ENCODE results near the gene TPPP3.

TPPP3 gene

GRCh38 chr16:67393111-67393787, at the start of gene TPPP3:
Gene TPPP3 (minus strand): TSS chr16:67393498. CDS start chr16:67391111, 2,387 bp downstream.
- H3K36me3 ChIP-seq (ENCODE audit: insufficient read depth, low read depth, low read length): no peaks in the 10 kb centered on the region
- no peak within 1 kb of the TSS for H3K9ac ChIP-seq (ENCODE audit: low read depth, low read length)
- peaks cover 70% of the 10 kb centered on the region for H3K27me3 ChIP-seq (ENCODE audit: insufficient read depth, low read length)
- H3K4me3 ChIP-seq (ENCODE audit: low read length): peak within 1 kb of the TSS; percentile 57; the same call in 1 of the 2 replicates
- no peak within 1 kb of the TSS for H3K27ac ChIP-seq (ENCODE audit: low read length)
- H3K4me1 ChIP-seq (ENCODE audit: insufficient read depth, low read length): peaks cover 8% of the 10 kb centered on the region; the same call in 1 of the 2 replicates
- H3K9me3 ChIP-seq (ENCODE audit: insufficient read depth, low read depth, low read length): no peaks in the 10 kb centered on the region

- no peaks in the 10 kb centered on the region for H3K27me3 ChIP-seq (ENCODE audit: insufficient read depth, low read length)
- H3K27ac ChIP-seq (ENCODE audit: low read length): no peak overlapping the region
- no peaks in the 10 kb centered on the region for H3K4me1 ChIP-seq (ENCODE audit: insufficient read depth, low read length)
- H3K4me3 ChIP-seq (ENCODE audit: low read length): no peak overlapping the region
- H3K9ac ChIP-seq (ENCODE audit: low read depth, low read length): no peak overlapping the region
- no peaks in the 10 kb centered on the region for H3K9me3 ChIP-seq (ENCODE audit: insufficient read depth, low read depth, low read length)
- peaks cover 10% of the 10 kb centered on the region for H3K36me3 ChIP-seq (ENCODE audit: insufficient read depth, low read depth, low read length)
Measured at GRCh38 chr16:67442581-67443255, 49.4 kb upstream of the TPPP3 start.

- no peaks in the 10 kb centered on the region for H3K4me1 ChIP-seq (ENCODE audit: insufficient read depth, low read length)
- no peak overlapping the region for H3K9ac ChIP-seq (ENCODE audit: low read depth, low read length)
- H3K9me3 ChIP-seq (ENCODE audit: insufficient read depth, low read depth, low read length): no peaks in the 10 kb centered on the region
- no peak overlapping the region for H3K27ac ChIP-seq (ENCODE audit: low read length)
- no peaks in the 10 kb centered on the region for H3K27me3 ChIP-seq (ENCODE audit: insufficient read depth, low read length)
- H3K36me3 ChIP-seq (ENCODE audit: insufficient read depth, low read depth, low read length): peaks cover 18% of the 10 kb centered on the region
- no peak overlapping the region for H3K4me3 ChIP-seq (ENCODE audit: low read length)
Measured at GRCh38 chr16:67441907-67442306, 48.6 kb upstream of the TPPP3 start.

GRCh38 chr16:67441271-67441753, 48.0 kb upstream of the TPPP3 start:
- no peaks in the 10 kb centered on the region for H3K4me1 ChIP-seq (ENCODE audit: insufficient read depth, low read length)

GRCh38 chr16:67438824-67439393, 45.6 kb upstream of the TPPP3 start:
- H3K4me1 ChIP-seq (ENCODE audit: insufficient read depth, low read length): no peaks in the 10 kb centered on the region
- H3K9me3 ChIP-seq (ENCODE audit: insufficient read depth, low read depth, low read length): no peaks in the 10 kb centered on the region
- H3K27me3 ChIP-seq (ENCODE audit: insufficient read depth, low read length): no peaks in the 10 kb centered on the region
- no peak overlapping the region for H3K27ac ChIP-seq (ENCODE audit: low read length)
- no peak overlapping the region for H3K4me3 ChIP-seq (ENCODE audit: low read length)
- peaks cover 20% of the 10 kb centered on the region for H3K36me3 ChIP-seq (ENCODE audit: insufficient read depth, low read depth, low read length)
- no peak overlapping the region for H3K9ac ChIP-seq (ENCODE audit: low read depth, low read length)

More at GRCh38 chr16:67441271-67441753, 48.0 kb upstream of the TPPP3 start:
- Histone ChIP-seq H3K4me3 (ENCODE audit: low read length) (no peak overlapping the region), H3K27ac (ENCODE audit: low read length) (no peak overlapping the region), H3K9me3 (ENCODE audit: insufficient read depth, low read depth, low read length) (no peaks in the 10 kb centered on the region), H3K9ac (ENCODE audit: low read depth, low read length) (no peak overlapping the region), H3K27me3 (ENCODE audit: insufficient read depth, low read length) (no peaks in the 10 kb centered on the region), H3K36me3 (ENCODE audit: insufficient read depth, low read depth, low read length) (peaks cover 20% of the 10 kb centered on the region)

GRCh38 chr16:67438098-67438791, 44.9 kb upstream of the TPPP3 start:
- Histone ChIP-seq H3K27ac (ENCODE audit: low read length) (no peak overlapping the region), H3K9ac (ENCODE audit: low read depth, low read length) (no peak overlapping the region), H3K9me3 (ENCODE audit: insufficient read depth, low read depth, low read length) (no peaks in the 10 kb centered on the region), H3K27me3 (ENCODE audit: insufficient read depth, low read length) (no peaks in the 10 kb centered on the region), H3K4me1 (ENCODE audit: insufficient read depth, low read length) (peaks cover 3% of the 10 kb centered on the region; the same call in 1 of the 2 replicates), H3K4me3 (ENCODE audit: low read length) (no peak overlapping the region), H3K36me3 (ENCODE audit: insufficient read depth, low read depth, low read length) (peaks cover 20% of the 10 kb centered on the region)

GRCh38 chr16:67437513-67437912, 44.2 kb upstream of the TPPP3 start:
- Histone ChIP-seq H3K9ac (ENCODE audit: low read depth, low read length) (no peak overlapping the region), H3K27me3 (ENCODE audit: insufficient read depth, low read length) (no peaks in the 10 kb centered on the region), H3K36me3 (ENCODE audit: insufficient read depth, low read depth, low read length) (peaks cover 20% of the 10 kb centered on the region), H3K27ac (ENCODE audit: low read length) (no peak overlapping the region), H3K4me3 (ENCODE audit: low read length) (no peak overlapping the region), H3K9me3 (ENCODE audit: insufficient read depth, low read depth, low read length) (no peaks in the 10 kb centered on the region), H3K4me1 (ENCODE audit: insufficient read depth, low read length) (peaks cover 10% of the 10 kb centered on the region; the same call in 1 of the 2 replicates)

GRCh38 chr16:67436640-67437193, 43.4 kb upstream of the TPPP3 start:
- Histone ChIP-seq H3K27me3 (ENCODE audit: insufficient read depth, low read length) (0 out of 2 replicates have a peak, but pooled peaks cover 2% of the 10 kb centered on the region), H3K4me1 (ENCODE audit: insufficient read depth, low read length) (peaks cover 13% of the 10 kb centered on the region; the same call in 1 of the 2 replicates), H3K36me3 (ENCODE audit: insufficient read depth, low read depth, low read length) (peaks cover 20% of the 10 kb centered on the region), H3K4me3 (ENCODE audit: low read length) (no peak overlapping the region), H3K9ac (ENCODE audit: low read depth, low read length) (no peak overlapping the region), H3K27ac (ENCODE audit: low read length) (no peak overlapping the region), H3K9me3 (ENCODE audit: insufficient read depth, low read depth, low read length) (no peaks in the 10 kb centered on the region)

- Histone ChIP-seq H3K9me3 (ENCODE audit: insufficient read depth, low read depth, low read length) (no peaks in the 10 kb centered on the region), H3K4me3 (ENCODE audit: low read length) (no peak overlapping the region), H3K27ac (ENCODE audit: low read length) (no peak overlapping the region), H3K4me1 (ENCODE audit: insufficient read depth, low read length) (peaks cover 13% of the 10 kb centered on the region; the same call in 1 of the 2 replicates), H3K9ac (ENCODE audit: low read depth, low read length) (no peak overlapping the region), H3K27me3 (ENCODE audit: insufficient read depth, low read length) (peaks cover 6% of the 10 kb centered on the region; the same call in 1 of the 2 replicates), H3K36me3 (ENCODE audit: insufficient read depth, low read depth, low read length) (peaks cover 20% of the 10 kb centered on the region)
Measured at GRCh38 chr16:67435758-67436164, 42.5 kb upstream of the TPPP3 start.

GRCh38 chr16:67433131-67433719, 39.9 kb upstream of the TPPP3 start:
- H3K27me3 ChIP-seq (ENCODE audit: insufficient read depth, low read length): peaks cover 30% of the 10 kb centered on the region
- H3K4me1 ChIP-seq (ENCODE audit: insufficient read depth, low read length): peaks cover 19% of the 10 kb centered on the region; the same call in 1 of the 2 replicates
- H3K27ac ChIP-seq (ENCODE audit: low read length): no peak overlapping the region
- peak overlapping the region; percentile 89; the same call in 1 of the 2 replicates for H3K4me3 ChIP-seq (ENCODE audit: low read length)
- H3K9me3 ChIP-seq (ENCODE audit: insufficient read depth, low read depth, low read length): no peaks in the 10 kb centered on the region
- H3K36me3 ChIP-seq (ENCODE audit: insufficient read depth, low read depth, low read length): peaks cover 15% of the 10 kb centered on the region
- peak overlapping the region; percentile 73 for H3K9ac ChIP-seq (ENCODE audit: low read depth, low read length)

All from iPS-20b (cell line).